ENCODE data around the gene DNAJC16.
"Not testable (repeated sequence)": the region's sequence is repeated elsewhere in the genome, so short reads cannot be mapped to it uniquely, and the experiment has no call there.

DNAJC16 gene

GRCh38 chr1:15526490-15527339 lies at the start of gene DNAJC16:
Gene DNAJC16 (plus strand): TSS chr1:15526848. CDS start chr1:15529106, 2,258 bp downstream.
- DNase-seq = peak; percentile 96

- no peak for DNase-seq
Observed at GRCh38 chr1:15476927-15477326, 49.7 kb upstream of the DNAJC16 start.

GRCh38 chr1:15477646-15478212 lies 48.9 kb upstream of the DNAJC16 start:
- DNase-seq = no peak

- no peak for DNase-seq
Observed at GRCh38 chr1:15479654-15480347, 46.8 kb upstream of the DNAJC16 start.

GRCh38 chr1:15482455-15482854 lies 44.2 kb upstream of the DNAJC16 start:
- not testable (repeated sequence) for DNase-seq

- not testable (repeated sequence) for DNase-seq
Observed at GRCh38 chr1:15482983-15483543, 43.6 kb upstream of the DNAJC16 start.

- no peak for DNase-seq
Observed at GRCh38 chr1:15483971-15484370, 42.7 kb upstream of the DNAJC16 start.

GRCh38 chr1:15484443-15484842 lies 42.2 kb upstream of the DNAJC16 start:
- DNase-seq = not testable (repeated sequence)

- DNase-seq = no peak
Observed at GRCh38 chr1:15485636-15486035, 41.0 kb upstream of the DNAJC16 start.

- not testable (repeated sequence) for DNase-seq
Observed at GRCh38 chr1:15486844-15487610, 39.6 kb upstream of the DNAJC16 start.

GRCh38 chr1:15488371-15488770 lies 38.3 kb upstream of the DNAJC16 start:
- DNase-seq = no peak

- DNase-seq = no peak
Observed at GRCh38 chr1:15489052-15489736, 37.5 kb upstream of the DNAJC16 start.

- not testable (repeated sequence) for DNase-seq
Observed at GRCh38 chr1:15491010-15491409, 35.6 kb upstream of the DNAJC16 start.

GRCh38 chr1:15492596-15492995 lies 34.1 kb upstream of the DNAJC16 start:
- DNase-seq = no peak

- no peak for DNase-seq
Observed at GRCh38 chr1:15493869-15494390, 32.7 kb upstream of the DNAJC16 start.

GRCh38 chr1:15500184-15501178 lies 26.2 kb upstream of the DNAJC16 start:
- DNase-seq = no peak

- DNase-seq = peak; percentile 83
Observed at GRCh38 chr1:15501208-15502032, 25.2 kb upstream of the DNAJC16 start.

- no peak for DNase-seq
Observed at GRCh38 chr1:15504436-15504835, 22.2 kb upstream of the DNAJC16 start.

- no peak for DNase-seq
Observed at GRCh38 chr1:15506831-15507230, 19.8 kb upstream of the DNAJC16 start.
